Choroid plexus epithelial cell (primary cell): ENCODE measurements around the gene CAPN8.
A peak's percentile ranks its signal among the peaks of the same experiment; 100 is the strongest.

Experiments
- DNase-seq: peaks from one replicate; pipeline ENCODE4 v3.0.0-alpha.2; 2010; ENCODE audit warnings: low read depth
- H3K4me3 ChIP-seq: 2 replicates; pipeline ENCODE4 v1.5.1; 2011; ENCODE audit warnings: low read depth, mild to moderate bottlenecking, control low read depth, low read length, moderate library complexity
- TF ChIP-seq, protein P1 (sequence below): conservative IDR thresholded peaks from 2 replicates; pipeline ENCODE4 v1.5.1; 2011; ENCODE audit warnings: low read depth, mild to moderate bottlenecking, control low read depth, inconsistent platforms, low read length, moderate library complexity

Gene CAPN8

GRCh38 chr1:223707256-223708000, 41.9 kb upstream of the CAPN8 start:
- TF ChIP-seq, protein P1, sequence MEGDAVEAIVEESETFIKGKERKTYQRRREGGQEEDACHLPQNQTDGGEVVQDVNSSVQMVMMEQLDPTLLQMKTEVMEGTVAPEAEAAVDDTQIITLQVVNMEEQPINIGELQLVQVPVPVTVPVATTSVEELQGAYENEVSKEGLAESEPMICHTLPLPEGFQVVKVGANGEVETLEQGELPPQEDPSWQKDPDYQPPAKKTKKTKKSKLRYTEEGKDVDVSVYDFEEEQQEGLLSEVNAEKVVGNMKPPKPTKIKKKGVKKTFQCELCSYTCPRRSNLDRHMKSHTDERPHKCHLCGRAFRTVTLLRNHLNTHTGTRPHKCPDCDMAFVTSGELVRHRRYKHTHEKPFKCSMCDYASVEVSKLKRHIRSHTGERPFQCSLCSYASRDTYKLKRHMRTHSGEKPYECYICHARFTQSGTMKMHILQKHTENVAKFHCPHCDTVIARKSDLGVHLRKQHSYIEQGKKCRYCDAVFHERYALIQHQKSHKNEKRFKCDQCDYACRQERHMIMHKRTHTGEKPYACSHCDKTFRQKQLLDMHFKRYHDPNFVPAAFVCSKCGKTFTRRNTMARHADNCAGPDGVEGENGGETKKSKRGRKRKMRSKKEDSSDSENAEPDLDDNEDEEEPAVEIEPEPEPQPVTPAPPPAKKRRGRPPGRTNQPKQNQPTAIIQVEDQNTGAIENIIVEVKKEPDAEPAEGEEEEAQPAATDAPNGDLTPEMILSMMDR: no peak
- no peak overlapping the region for H3K4me3 ChIP-seq
- DNase-seq: peak; percentile 97

- H3K4me3 ChIP-seq: no peak overlapping the region
- TF ChIP-seq, protein P1: no peak
- peak; percentile 96 for DNase-seq
Observed at GRCh38 chr1:223706077-223706973, 40.8 kb upstream of the CAPN8 start.

GRCh38 chr1:223704921-223705878, 39.7 kb upstream of the CAPN8 start:
- peak; percentile 53 for DNase-seq
- TF ChIP-seq, protein P1: no peak
- no peak overlapping the region for H3K4me3 ChIP-seq

- DNase-seq: no peak
- H3K4me3 ChIP-seq: no peak overlapping the region
- TF ChIP-seq, protein P1: no peak
Observed at GRCh38 chr1:223703668-223704013, 38.1 kb upstream of the CAPN8 start.

- no peak for DNase-seq
- TF ChIP-seq, protein P1: no peak
- no peak overlapping the region for H3K4me3 ChIP-seq
Observed at GRCh38 chr1:223702735-223703667, 37.5 kb upstream of the CAPN8 start.
